GM12892 (cell line): ENCODE measurements around the gene LRP2BP.

Experiments
- POLR2A ChIP-seq: IDR thresholded peaks from 2 replicates; pipeline ENCODE4 v1.6.1; 2011; ENCODE audit warnings: low read depth, low read length, control low read depth
- POLR2AphosphoS5 ChIP-seq: IDR thresholded peaks from 2 replicates; pipeline ENCODE4 v1.6.1; 2011; ENCODE audit warnings: low read depth, low read length, control low read depth
- TAF1 ChIP-seq: IDR thresholded peaks from 2 replicates; pipeline ENCODE4 v1.6.1; 2011; ENCODE audit warnings: low read depth, mild to moderate bottlenecking, control low read depth, low read length, borderline replicate concordance

- TF ChIP-seq POLR2A (no peak), TAF1 (no peak), POLR2AphosphoS5 (no peak)
Observed at GRCh38 chr4:185359767-185360446, 35.8 kb downstream of the LRP2BP start.
